ENCODE data around the gene CFAP68.
"Not testable (repeated sequence)": the region's sequence is repeated elsewhere in the genome, so short reads cannot be mapped to it uniquely, and the experiment has no call there.

Gene CFAP68

DNA sequence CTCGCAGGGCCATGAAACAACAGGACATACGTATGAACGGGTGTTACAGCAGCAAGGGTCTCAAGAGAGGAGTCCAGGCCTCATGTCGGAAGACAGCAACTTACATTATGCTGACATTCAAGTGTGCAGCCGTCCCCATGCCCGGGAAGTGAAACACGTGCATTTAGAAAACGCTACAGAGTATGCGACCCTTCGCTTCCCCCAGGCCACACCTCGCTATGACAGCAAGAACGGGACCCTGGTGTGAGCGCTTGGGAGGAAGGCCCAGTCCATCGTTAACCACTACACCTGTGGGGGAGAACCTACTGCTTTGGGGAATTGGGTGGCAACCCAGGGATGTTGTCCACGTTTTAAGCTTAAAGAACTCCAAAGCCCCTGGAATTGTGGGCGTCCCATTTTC lies 46.6 kb downstream of the CFAP68 start:
- no peak for ATAC-seq (replicated peaks; ENCODE audit: extremely low read depth, poor library complexity, severe bottlenecking)
- Mint-ChIP-seq H3K36me3 (ENCODE audit: insufficient read depth) (peaks cover 7% of the 10 kb centered on the region), H3K27me3 (peaks cover 3% of the 10 kb centered on the region), H3K4me3 (peak overlapping the region; percentile 78), H3K27ac (ENCODE audit: low read depth) (no peak overlapping the region), H3K9me3 (no peaks in the 10 kb centered on the region), H3K4me1 (no peaks in the 10 kb centered on the region)
- no peak for DNase-seq (ENCODE audit: low spot score in 2 of 2)

DNA sequence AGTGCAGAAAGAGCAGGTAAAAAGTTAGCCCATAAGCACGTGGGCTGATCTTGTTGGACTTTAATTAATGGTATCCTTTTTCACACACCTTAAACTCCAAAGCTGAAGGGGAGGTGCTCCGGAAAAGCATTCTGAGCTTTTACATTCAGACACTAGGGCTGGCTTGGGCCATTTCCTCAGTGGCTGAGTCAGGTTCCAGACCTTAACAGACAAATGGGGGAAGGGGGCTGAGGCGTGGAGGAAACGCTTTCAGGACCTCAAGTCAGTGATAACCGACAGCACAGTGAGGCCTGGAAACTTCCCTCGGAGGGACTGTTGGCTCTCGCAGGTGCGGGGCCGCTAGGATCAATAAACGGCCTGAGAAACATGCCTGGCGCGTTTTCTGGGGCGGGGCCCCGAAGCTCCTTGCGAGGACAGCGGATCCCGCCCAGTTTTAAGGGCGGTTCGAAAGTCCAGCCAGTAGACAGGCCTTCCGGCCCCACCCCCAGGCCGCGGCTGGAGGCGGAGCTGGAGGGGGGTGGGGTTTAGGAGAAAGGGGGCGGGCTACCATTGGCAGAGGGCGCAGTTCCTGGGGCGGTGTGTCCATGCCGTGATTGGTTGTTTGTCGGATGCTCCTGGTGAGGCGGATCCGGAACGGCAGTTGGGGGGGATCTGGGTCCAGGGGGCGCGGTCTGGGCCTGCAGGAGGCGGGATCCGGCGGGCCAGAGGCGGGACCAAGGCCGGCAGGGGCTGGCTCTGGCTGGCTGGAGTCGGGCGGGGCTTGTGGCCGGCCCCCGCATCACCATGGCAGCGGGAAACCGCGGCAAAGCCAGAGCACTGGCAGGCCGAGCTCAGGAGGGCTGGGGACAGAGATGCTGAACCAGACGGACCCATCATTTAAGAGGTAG lies 47.4 kb downstream of the CFAP68 start:
- ATAC-seq (replicated peaks; ENCODE audit: extremely low read depth, poor library complexity, severe bottlenecking) (peak; percentile 88), DNase-seq (ENCODE audit: low spot score in 2 of 2) (peak; percentile 96)
- Mint-ChIP-seq H3K36me3 (ENCODE audit: insufficient read depth) (peaks cover 7% of the 10 kb centered on the region), H3K27ac (ENCODE audit: low read depth) (peak overlapping the region; percentile 80), H3K4me3 (peak overlapping the region; percentile 78), H3K27me3 (no peaks in the 10 kb centered on the region), H3K9me3 (no peaks in the 10 kb centered on the region), H3K4me1 (no peaks in the 10 kb centered on the region)

DNA sequence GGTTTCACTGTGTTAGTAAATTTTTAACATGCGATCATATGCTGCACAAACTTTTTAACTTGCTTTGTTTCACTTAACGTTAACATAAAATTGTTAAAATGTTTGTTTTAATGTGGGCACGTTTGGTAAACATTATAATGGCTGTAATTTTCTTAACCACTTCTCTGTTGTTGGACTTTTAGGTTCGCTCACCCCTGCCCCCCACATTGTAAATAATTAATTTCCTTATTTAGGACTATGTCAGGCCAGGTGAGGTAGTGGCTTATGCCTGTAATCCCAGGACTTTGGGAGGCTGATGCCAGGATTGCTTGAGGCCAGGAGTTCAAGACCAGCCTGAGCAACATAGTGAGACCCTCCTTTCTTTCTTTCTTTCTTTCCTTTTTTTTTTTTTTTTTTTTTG lies 51.1 kb downstream of the CFAP68 start:
- Mint-ChIP-seq H3K36me3 (ENCODE audit: insufficient read depth) (peaks cover 4% of the 10 kb centered on the region), H3K4me1 (peaks cover 6% of the 10 kb centered on the region), H3K9me3 (no peaks in the 10 kb centered on the region), H3K27me3 (no peaks in the 10 kb centered on the region), H3K27ac (ENCODE audit: low read depth) (no peak overlapping the region), H3K4me3 (no peak overlapping the region)
- ATAC-seq (replicated peaks; ENCODE audit: extremely low read depth, poor library complexity, severe bottlenecking) (no peak), DNase-seq (ENCODE audit: low spot score in 2 of 2) (no peak)

DNA sequence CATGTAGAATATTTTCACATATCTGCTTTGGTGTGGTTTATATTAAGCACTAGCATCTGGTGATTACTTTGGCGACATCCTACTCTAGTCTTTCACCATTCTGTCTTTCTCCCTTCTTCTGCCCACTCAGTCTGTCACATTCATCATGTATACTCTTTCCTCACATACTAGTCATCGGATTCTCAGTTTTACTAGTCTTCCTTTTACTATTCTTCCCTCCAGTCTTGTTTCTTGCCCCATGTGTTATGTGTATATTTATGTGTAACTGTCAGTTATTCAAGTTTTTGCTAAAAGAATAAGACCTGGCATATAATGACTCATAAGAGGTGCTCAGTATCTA lies 53.2 kb downstream of the CFAP68 start:
- Mint-ChIP-seq H3K4me1 (peaks cover 14% of the 10 kb centered on the region), H3K9me3 (no peaks in the 10 kb centered on the region), H3K27me3 (no peaks in the 10 kb centered on the region), H3K4me3 (peak overlapping the region; percentile 21), H3K27ac (ENCODE audit: low read depth) (no peak overlapping the region), H3K36me3 (ENCODE audit: insufficient read depth) (peaks cover 6% of the 10 kb centered on the region)
- ATAC-seq (replicated peaks; ENCODE audit: extremely low read depth, poor library complexity, severe bottlenecking) (peak; percentile 4), DNase-seq (ENCODE audit: low spot score in 2 of 2) (no peak)

DNA sequence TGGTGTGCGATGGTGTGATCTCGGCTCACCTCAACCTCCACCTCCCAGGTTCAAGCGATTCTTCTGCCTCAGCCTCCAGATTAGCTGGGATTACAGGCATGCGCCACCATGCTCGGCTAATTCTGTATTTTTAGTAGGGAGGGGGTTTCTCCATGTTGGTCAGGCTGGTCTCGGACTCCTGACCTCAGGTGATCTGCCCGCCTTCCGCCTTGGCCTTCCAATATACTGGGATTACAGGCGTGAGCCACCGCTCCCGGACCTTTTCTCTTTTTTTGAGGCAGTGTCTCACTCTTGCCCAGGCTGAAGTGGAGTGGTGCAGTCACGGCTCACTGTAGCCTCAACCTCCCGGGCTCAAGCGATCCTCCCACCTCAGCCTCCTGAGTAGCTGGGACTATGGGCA lies 53.8 kb downstream of the CFAP68 start:
- not testable (repeated sequence) for H3K36me3 Mint-ChIP-seq (ENCODE audit: insufficient read depth); H3K27me3 Mint-ChIP-seq

DNA sequence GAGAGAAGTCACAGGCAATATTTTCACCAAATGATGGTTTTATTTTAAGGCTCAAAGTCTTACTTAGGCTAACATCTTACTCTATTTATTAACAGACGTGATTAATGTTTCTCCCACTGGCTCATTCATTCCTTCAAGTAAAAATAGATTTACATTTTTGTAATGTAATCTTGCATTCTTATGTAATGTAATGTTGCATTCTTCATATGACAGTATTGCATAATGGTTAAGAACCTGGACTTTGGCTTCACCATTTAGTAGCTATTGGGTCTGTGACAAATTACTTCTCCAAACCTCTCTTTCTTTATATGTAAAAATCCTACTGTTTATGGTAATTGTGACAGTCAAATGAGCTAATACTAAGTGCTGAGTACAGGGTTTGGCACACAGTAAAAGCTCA lies 54.5 kb downstream of the CFAP68 start:
- Mint-ChIP-seq H3K27ac (ENCODE audit: low read depth) (no peak overlapping the region), H3K4me1 (peaks cover 27% of the 10 kb centered on the region), H3K36me3 (ENCODE audit: insufficient read depth) (peaks cover 7% of the 10 kb centered on the region), H3K9me3 (no peaks in the 10 kb centered on the region), H3K27me3 (no peaks in the 10 kb centered on the region), H3K4me3 (no peak overlapping the region)
- DNase-seq (ENCODE audit: low spot score in 2 of 2): no peak
- ATAC-seq (replicated peaks; ENCODE audit: extremely low read depth, poor library complexity, severe bottlenecking): no peak

More for the DNA sequence above, 53.8 kb downstream of the CFAP68 start:
- not testable (repeated sequence) for ATAC-seq (replicated peaks; ENCODE audit: extremely low read depth, poor library complexity, severe bottlenecking); H3K27ac Mint-ChIP-seq (ENCODE audit: low read depth); H3K4me3 Mint-ChIP-seq; H3K9me3 Mint-ChIP-seq; DNase-seq (ENCODE audit: low spot score in 2 of 2)
- peaks cover 20% of the 10 kb centered on the region for H3K4me1 Mint-ChIP-seq

DNA sequence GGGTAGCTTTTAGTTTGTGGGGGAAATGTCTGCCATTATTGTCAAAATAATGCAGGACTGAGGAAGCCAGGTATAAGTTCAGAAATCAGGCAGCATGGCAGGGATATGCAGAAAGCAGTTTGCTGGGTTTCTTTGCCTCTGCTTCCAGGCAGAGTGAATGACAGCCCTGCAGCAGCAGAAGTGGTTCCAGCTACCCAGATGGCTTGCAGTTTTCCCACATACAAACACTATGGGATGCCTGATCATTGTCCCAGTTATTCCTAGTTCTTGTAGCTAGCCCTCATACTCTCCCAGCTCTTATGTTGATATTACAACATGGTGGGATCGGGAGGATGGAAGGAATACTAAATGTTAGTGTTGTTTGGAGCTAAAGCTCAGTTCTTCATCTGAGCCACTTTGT lies 55.0 kb downstream of the CFAP68 start:
- Mint-ChIP-seq H3K4me1 (peaks cover 32% of the 10 kb centered on the region), H3K36me3 (ENCODE audit: insufficient read depth) (peaks cover 7% of the 10 kb centered on the region), H3K4me3 (no peak overlapping the region), H3K27me3 (no peaks in the 10 kb centered on the region), H3K27ac (ENCODE audit: low read depth) (no peak overlapping the region), H3K9me3 (no peaks in the 10 kb centered on the region)
- ATAC-seq (replicated peaks; ENCODE audit: extremely low read depth, poor library complexity, severe bottlenecking) (no peak), DNase-seq (ENCODE audit: low spot score in 2 of 2) (no peak)
